ENCODE measurements around the gene SPOCK1.

DNA sequence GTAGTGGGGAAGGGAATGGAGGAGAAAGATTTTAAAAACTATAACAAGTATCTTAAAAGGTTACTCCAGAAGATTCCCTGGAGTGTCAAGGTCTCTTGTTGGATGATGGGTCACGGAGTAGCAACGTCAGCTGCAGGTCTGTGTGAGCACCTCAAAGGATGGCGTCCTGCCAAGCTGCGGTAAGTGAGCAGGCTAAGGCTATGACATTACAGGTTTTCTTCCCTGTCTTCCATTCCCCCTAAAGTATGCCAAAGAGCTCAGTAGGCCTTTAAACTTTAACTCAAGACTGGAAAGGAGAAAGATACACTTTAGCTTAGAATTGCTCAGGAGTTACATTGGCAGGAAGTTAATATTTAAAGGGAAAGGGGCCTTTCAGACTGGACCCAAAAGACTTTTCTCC, 17.5 kb downstream of the SPOCK1 start:
- no peak for TF ChIP-seq CTCF (IDR thresholded peaks at IDR 0.05)
- no peak for TF ChIP-seq POLR2A (IDR thresholded peaks at IDR 0.05)
- no peak for TF ChIP-seq EP300 (IDR thresholded peaks at IDR 0.05; ENCODE audit: low read depth)

Measured in transverse colon (tissue), 3 donors.